ENCODE results near the gene BUD31.

DNA sequence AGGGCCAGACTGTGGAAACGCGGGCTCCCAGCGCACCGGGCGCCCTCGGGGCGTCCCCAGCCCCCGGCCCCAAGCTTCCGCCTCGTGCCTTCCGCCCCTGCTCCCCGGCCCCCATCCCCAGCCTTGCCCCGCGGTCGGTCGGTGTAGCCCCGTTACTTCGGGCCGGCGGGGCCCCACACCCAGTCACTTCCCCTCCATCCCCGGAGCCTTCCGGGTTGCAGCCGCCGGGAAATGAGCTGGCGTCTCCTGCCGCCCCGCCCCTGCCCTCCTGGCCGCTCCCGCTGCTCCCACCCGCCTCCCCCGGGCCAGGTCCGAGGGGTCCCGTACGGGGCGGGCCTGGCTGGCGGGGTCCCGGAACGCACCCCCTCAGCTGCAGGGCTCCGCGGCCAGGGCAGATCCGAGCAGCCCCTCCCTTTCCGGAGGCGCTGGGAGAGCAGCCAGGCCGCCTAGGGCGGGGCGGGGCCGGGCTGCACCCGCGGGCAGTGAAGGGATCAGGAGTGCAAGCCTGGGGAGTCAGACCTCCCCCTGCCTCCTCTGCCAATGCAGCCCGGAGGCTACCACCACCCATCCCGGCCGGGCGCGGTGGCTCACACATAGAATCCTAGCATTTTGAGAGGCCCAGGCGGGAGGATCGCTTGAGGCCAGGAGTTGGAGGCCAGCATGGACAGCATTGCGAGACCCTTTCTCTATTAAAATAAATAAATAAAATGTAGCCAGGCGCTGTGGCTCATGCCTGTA, 33.5 kb upstream of the BUD31 start:
- TF ChIP-seq, protein P1, sequence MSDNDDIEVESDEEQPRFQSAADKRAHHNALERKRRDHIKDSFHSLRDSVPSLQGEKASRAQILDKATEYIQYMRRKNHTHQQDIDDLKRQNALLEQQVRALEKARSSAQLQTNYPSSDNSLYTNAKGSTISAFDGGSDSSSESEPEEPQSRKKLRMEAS (IDR thresholded peaks at IDR 0.05): no peak; the same call in 1 of the 2 replicates
- TF ChIP-seq POLR2A (IDR thresholded peaks at IDR 0.05; ENCODE audit: control extremely low read depth in 1 of 2, low read depth in 2 of 2, low read length in 2 of 2): no peak
- TF ChIP-seq, protein P2, sequence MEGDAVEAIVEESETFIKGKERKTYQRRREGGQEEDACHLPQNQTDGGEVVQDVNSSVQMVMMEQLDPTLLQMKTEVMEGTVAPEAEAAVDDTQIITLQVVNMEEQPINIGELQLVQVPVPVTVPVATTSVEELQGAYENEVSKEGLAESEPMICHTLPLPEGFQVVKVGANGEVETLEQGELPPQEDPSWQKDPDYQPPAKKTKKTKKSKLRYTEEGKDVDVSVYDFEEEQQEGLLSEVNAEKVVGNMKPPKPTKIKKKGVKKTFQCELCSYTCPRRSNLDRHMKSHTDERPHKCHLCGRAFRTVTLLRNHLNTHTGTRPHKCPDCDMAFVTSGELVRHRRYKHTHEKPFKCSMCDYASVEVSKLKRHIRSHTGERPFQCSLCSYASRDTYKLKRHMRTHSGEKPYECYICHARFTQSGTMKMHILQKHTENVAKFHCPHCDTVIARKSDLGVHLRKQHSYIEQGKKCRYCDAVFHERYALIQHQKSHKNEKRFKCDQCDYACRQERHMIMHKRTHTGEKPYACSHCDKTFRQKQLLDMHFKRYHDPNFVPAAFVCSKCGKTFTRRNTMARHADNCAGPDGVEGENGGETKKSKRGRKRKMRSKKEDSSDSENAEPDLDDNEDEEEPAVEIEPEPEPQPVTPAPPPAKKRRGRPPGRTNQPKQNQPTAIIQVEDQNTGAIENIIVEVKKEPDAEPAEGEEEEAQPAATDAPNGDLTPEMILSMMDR (IDR thresholded peaks at IDR 0.05; ENCODE audit: control extremely low read depth in 1 of 3, insufficient read depth in 1 of 3, low read depth in 1 of 3, low read length in 3 of 3): no peak
- TF ChIP-seq, protein P3, sequence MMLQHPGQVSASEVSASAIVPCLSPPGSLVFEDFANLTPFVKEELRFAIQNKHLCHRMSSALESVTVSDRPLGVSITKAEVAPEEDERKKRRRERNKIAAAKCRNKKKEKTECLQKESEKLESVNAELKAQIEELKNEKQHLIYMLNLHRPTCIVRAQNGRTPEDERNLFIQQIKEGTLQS (IDR thresholded peaks at IDR 0.05; ENCODE audit: insufficient read depth, low read depth, low read length): no peak
- TF ChIP-seq POU5F1 (IDR thresholded peaks at IDR 0.05; ENCODE audit: low read depth, low read length): no peak
